Ecto neural progenitor cell (in vitro differentiated cells): ENCODE results near the gene CD3G.
"Not testable (repeated sequence)": the region's sequence is repeated elsewhere in the genome, so short reads cannot be mapped to it uniquely, and the experiment has no call there.

ENCODE experiments used
- DNase-seq: peaks from one replicate; pipeline ENCODE4 v3.0.0-alpha.2; 2018; ENCODE audit warnings: low spot score

The CD3G gene

GRCh38 chr11:118343981-118344515 lies at the start of gene CD3G:
TSS of gene CD3G (plus strand) at chr11:118344344. CDS start at chr11:118344424, 80 bp downstream.
- DNase-seq: no peak

- DNase-seq: no peak
These were observed 48.9 kb upstream of the CD3G start for GRCh38 chr11:118295199-118295598.

- no peak for DNase-seq
These were observed 48.2 kb upstream of the CD3G start for GRCh38 chr11:118295815-118296454.

GRCh38 chr11:118301600-118302195 lies 42.4 kb upstream of the CD3G start:
- no peak for DNase-seq

GRCh38 chr11:118304227-118304567 lies 39.9 kb upstream of the CD3G start:
- DNase-seq: no peak

GRCh38 chr11:118304568-118305248 lies 39.4 kb upstream of the CD3G start, which contains the start of gene CD3E:
TSS of gene CD3E (plus strand) at chr11:118304730. CDS start at chr11:118304953, 223 bp downstream.
- no peak for DNase-seq

GRCh38 chr11:118305726-118306125 lies 38.4 kb upstream of the CD3G start:
- no peak for DNase-seq

- no peak for DNase-seq
These were observed 37.6 kb upstream of the CD3G start for GRCh38 chr11:118306556-118306955.

- DNase-seq: not testable (repeated sequence)
These were observed 35.1 kb upstream of the CD3G start for GRCh38 chr11:118308995-118309528.

GRCh38 chr11:118310271-118310670 lies 33.9 kb upstream of the CD3G start:
- no peak for DNase-seq

- no peak for DNase-seq
These were observed 33.2 kb upstream of the CD3G start for GRCh38 chr11:118310781-118311485.

GRCh38 chr11:118311518-118311917 lies 32.6 kb upstream of the CD3G start:
- no peak for DNase-seq

- DNase-seq: no peak
These were observed 31.8 kb upstream of the CD3G start for GRCh38 chr11:118312328-118312727.

- no peak for DNase-seq
These were observed 30.9 kb upstream of the CD3G start for GRCh38 chr11:118313242-118313641.

GRCh38 chr11:118314988-118315411 lies 29.1 kb upstream of the CD3G start:
- DNase-seq: no peak

- DNase-seq: no peak
These were observed 26.0 kb upstream of the CD3G start for GRCh38 chr11:118318124-118318523.

- no peak for DNase-seq
These were observed 25.4 kb upstream of the CD3G start for GRCh38 chr11:118318581-118319336.

GRCh38 chr11:118319337-118319707 lies 24.8 kb upstream of the CD3G start:
- no peak for DNase-seq

GRCh38 chr11:118320515-118320914 lies 23.6 kb upstream of the CD3G start:
- DNase-seq: no peak

GRCh38 chr11:118321386-118322082 lies 22.6 kb upstream of the CD3G start:
- no peak for DNase-seq

GRCh38 chr11:118322721-118323120 lies 21.4 kb upstream of the CD3G start:
- no peak for DNase-seq
